HL-60 (cell line): ENCODE data around the gene COPB1.

ENCODE experiments used
- POLR2AphosphoS5 ChIP-seq: IDR thresholded peaks from 2 replicates; pipeline ENCODE4 v1.6.1; 2012; ENCODE audit warnings: low read depth
- TF ChIP-seq, protein P1 (sequence below): IDR thresholded peaks from one replicate; pipeline ENCODE4 v1.5.1; 2011; ENCODE audit warnings: low read length, control low read depth, inconsistent platforms; ENCODE audit not compliant: insufficient read depth

DNA sequence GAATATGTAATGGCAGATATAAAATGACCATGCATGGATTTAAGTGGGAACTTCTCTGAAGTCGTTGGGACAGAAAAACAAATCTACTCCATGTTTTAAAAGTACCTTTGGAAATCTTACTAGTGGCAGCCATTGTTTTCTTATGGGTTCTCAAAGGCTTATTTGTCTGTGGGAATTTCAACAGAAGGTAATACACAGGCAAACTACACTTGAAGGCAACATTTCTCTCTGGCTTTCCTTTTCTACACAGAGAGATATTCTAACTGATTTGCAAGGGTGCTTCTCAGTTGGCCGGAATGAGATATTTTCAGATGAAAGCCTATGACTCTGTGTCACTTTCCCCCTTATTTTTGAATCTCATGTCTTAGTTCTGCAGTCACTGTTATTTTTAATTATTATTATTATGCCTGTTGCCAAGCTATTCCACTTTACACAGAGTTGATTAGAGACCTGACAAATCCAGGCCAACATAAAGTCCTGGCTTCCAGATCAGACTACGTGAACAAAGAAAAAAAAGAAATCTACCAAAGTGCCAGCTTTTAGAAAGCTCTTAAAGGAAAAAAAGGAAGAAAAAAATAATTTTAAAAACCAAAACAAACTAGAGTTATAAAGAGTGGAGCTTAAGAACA lies 39.4 kb upstream of the COPB1 start:
- TF ChIP-seq, protein P1, sequence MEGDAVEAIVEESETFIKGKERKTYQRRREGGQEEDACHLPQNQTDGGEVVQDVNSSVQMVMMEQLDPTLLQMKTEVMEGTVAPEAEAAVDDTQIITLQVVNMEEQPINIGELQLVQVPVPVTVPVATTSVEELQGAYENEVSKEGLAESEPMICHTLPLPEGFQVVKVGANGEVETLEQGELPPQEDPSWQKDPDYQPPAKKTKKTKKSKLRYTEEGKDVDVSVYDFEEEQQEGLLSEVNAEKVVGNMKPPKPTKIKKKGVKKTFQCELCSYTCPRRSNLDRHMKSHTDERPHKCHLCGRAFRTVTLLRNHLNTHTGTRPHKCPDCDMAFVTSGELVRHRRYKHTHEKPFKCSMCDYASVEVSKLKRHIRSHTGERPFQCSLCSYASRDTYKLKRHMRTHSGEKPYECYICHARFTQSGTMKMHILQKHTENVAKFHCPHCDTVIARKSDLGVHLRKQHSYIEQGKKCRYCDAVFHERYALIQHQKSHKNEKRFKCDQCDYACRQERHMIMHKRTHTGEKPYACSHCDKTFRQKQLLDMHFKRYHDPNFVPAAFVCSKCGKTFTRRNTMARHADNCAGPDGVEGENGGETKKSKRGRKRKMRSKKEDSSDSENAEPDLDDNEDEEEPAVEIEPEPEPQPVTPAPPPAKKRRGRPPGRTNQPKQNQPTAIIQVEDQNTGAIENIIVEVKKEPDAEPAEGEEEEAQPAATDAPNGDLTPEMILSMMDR, result no peak
- TF ChIP-seq POLR2AphosphoS5, result no peak
